ENCODE results near the gene VEGFC. TPM values are rescaled to one million over a fixed set of nuclear protein-coding genes. Genes with fewer than 3 reads are reported as not detected.

VEGFC gene
- polyA plus RNA-seq, 1 donor = 6.6 TPM

GRCh38 chr4:176784816-176785215, 7.9 kb downstream of the VEGFC start:
- Histone ChIP-seq H3K9me3 (ENCODE audit: control insufficient read depth, low read depth, low read length) (no peaks in the 10 kb centered on the region), H3K4me1 (ENCODE audit: control insufficient read depth, insufficient read depth, low read length) (no peaks in the 10 kb centered on the region), H3K27me3 (ENCODE audit: control insufficient read depth, insufficient read depth, low read length) (no peaks in the 10 kb centered on the region), H3K4me3 (ENCODE audit: low read length) (no peak overlapping the region), H3K27ac (ENCODE audit: low read length) (no peak overlapping the region), H3K36me3 (ENCODE audit: control insufficient read depth, insufficient read depth, low read length) (no peaks in the 10 kb centered on the region)
- DNase-seq = no peak
- WGBS (ENCODE audit: insufficient coverage, low lambda C conversion rate) = no CpG with 5 or more reads among the region's 2 CpGs

- Histone ChIP-seq H3K27me3 (ENCODE audit: control insufficient read depth, insufficient read depth, low read length) (no peaks in the 10 kb centered on the region), H3K27ac (ENCODE audit: low read length) (no peak overlapping the region), H3K4me3 (ENCODE audit: low read length) (no peak overlapping the region), H3K4me1 (ENCODE audit: control insufficient read depth, insufficient read depth, low read length) (no peaks in the 10 kb centered on the region), H3K9me3 (ENCODE audit: control insufficient read depth, low read depth, low read length) (no peaks in the 10 kb centered on the region), H3K36me3 (ENCODE audit: control insufficient read depth, insufficient read depth, low read length) (no peaks in the 10 kb centered on the region)
- no peak for DNase-seq
- WGBS (ENCODE audit: insufficient coverage, low lambda C conversion rate) = no CpG with 5 or more reads among the region's 2 CpGs
These were observed 9.9 kb downstream of the VEGFC start for GRCh38 chr4:176782794-176783193.

- WGBS (ENCODE audit: insufficient coverage, low lambda C conversion rate) = 86% methylated on average over 1 of the region's 5 CpGs
- H3K9me3 ChIP-seq (ENCODE audit: control insufficient read depth, low read depth, low read length) = no peaks in the 10 kb centered on the region
- no peaks in the 10 kb centered on the region for H3K36me3 ChIP-seq (ENCODE audit: control insufficient read depth, insufficient read depth, low read length)
- H3K4me3 ChIP-seq (ENCODE audit: low read length) = no peak overlapping the region
- no peaks in the 10 kb centered on the region for H3K4me1 ChIP-seq (ENCODE audit: control insufficient read depth, insufficient read depth, low read length)
- H3K27me3 ChIP-seq (ENCODE audit: control insufficient read depth, insufficient read depth, low read length) = no peaks in the 10 kb centered on the region
- H3K27ac ChIP-seq (ENCODE audit: low read length) = no peak overlapping the region
- DNase-seq = no peak
These were observed 10.5 kb downstream of the VEGFC start for GRCh38 chr4:176782191-176782590.

- Histone ChIP-seq H3K9me3 (ENCODE audit: control insufficient read depth, low read depth, low read length) (no peaks in the 10 kb centered on the region), H3K4me3 (ENCODE audit: low read length) (no peak overlapping the region), H3K4me1 (ENCODE audit: control insufficient read depth, insufficient read depth, low read length) (no peaks in the 10 kb centered on the region), H3K36me3 (ENCODE audit: control insufficient read depth, insufficient read depth, low read length) (no peaks in the 10 kb centered on the region), H3K27ac (ENCODE audit: low read length) (no peak overlapping the region), H3K27me3 (ENCODE audit: control insufficient read depth, insufficient read depth, low read length) (no peaks in the 10 kb centered on the region)
- 0% methylated on average over 1 of the region's 4 CpGs for WGBS (ENCODE audit: insufficient coverage, low lambda C conversion rate)
- no peak for DNase-seq
These were observed 11.0 kb downstream of the VEGFC start for GRCh38 chr4:176781739-176782100.

- H3K4me1 ChIP-seq (ENCODE audit: control insufficient read depth, insufficient read depth, low read length) = no peaks in the 10 kb centered on the region
- no peak for DNase-seq
- no peaks in the 10 kb centered on the region for H3K27me3 ChIP-seq (ENCODE audit: control insufficient read depth, insufficient read depth, low read length)
- H3K9me3 ChIP-seq (ENCODE audit: control insufficient read depth, low read depth, low read length) = no peaks in the 10 kb centered on the region
- H3K27ac ChIP-seq (ENCODE audit: low read length) = no peak overlapping the region
- WGBS (ENCODE audit: insufficient coverage, low lambda C conversion rate) = 100% methylated on average over 1 of the region's 1 CpG
- H3K4me3 ChIP-seq (ENCODE audit: low read length) = no peak overlapping the region
- no peaks in the 10 kb centered on the region for H3K36me3 ChIP-seq (ENCODE audit: control insufficient read depth, insufficient read depth, low read length)
These were observed 11.6 kb downstream of the VEGFC start for GRCh38 chr4:176780995-176781738.

- Histone ChIP-seq H3K4me3 (ENCODE audit: low read length) (no peak overlapping the region), H3K27me3 (ENCODE audit: control insufficient read depth, insufficient read depth, low read length) (no peaks in the 10 kb centered on the region), H3K4me1 (ENCODE audit: control insufficient read depth, insufficient read depth, low read length) (no peaks in the 10 kb centered on the region), H3K9me3 (ENCODE audit: control insufficient read depth, low read depth, low read length) (no peaks in the 10 kb centered on the region), H3K36me3 (ENCODE audit: control insufficient read depth, insufficient read depth, low read length) (no peaks in the 10 kb centered on the region), H3K27ac (ENCODE audit: low read length) (no peak overlapping the region)
- 69% methylated on average over 4 of the region's 4 CpGs for WGBS (ENCODE audit: insufficient coverage, low lambda C conversion rate)
- DNase-seq = no peak
These were observed 13.3 kb downstream of the VEGFC start for GRCh38 chr4:176779421-176779820.

- H3K27ac ChIP-seq (ENCODE audit: low read length) = no peak overlapping the region
- no peaks in the 10 kb centered on the region for H3K4me1 ChIP-seq (ENCODE audit: control insufficient read depth, insufficient read depth, low read length)
- no peak for DNase-seq
- no peak overlapping the region for H3K4me3 ChIP-seq (ENCODE audit: low read length)
- no peaks in the 10 kb centered on the region for H3K36me3 ChIP-seq (ENCODE audit: control insufficient read depth, insufficient read depth, low read length)
- no peaks in the 10 kb centered on the region for H3K9me3 ChIP-seq (ENCODE audit: control insufficient read depth, low read depth, low read length)
- H3K27me3 ChIP-seq (ENCODE audit: control insufficient read depth, insufficient read depth, low read length) = no peaks in the 10 kb centered on the region
- 57% methylated on average over 1 of the region's 4 CpGs for WGBS (ENCODE audit: insufficient coverage, low lambda C conversion rate)
These were observed 14.2 kb downstream of the VEGFC start for GRCh38 chr4:176778491-176778890.

- Histone ChIP-seq H3K27ac (ENCODE audit: low read length) (no peak overlapping the region), H3K27me3 (ENCODE audit: control insufficient read depth, insufficient read depth, low read length) (no peaks in the 10 kb centered on the region), H3K36me3 (ENCODE audit: control insufficient read depth, insufficient read depth, low read length) (no peaks in the 10 kb centered on the region), H3K4me3 (ENCODE audit: low read length) (no peak overlapping the region), H3K4me1 (ENCODE audit: control insufficient read depth, insufficient read depth, low read length) (no peaks in the 10 kb centered on the region), H3K9me3 (ENCODE audit: control insufficient read depth, low read depth, low read length) (no peaks in the 10 kb centered on the region)
- DNase-seq = no peak
- WGBS (ENCODE audit: insufficient coverage, low lambda C conversion rate) = 40% methylated on average over 2 of the region's 2 CpGs
These were observed 14.7 kb downstream of the VEGFC start for GRCh38 chr4:176778063-176778462.

GRCh38 chr4:176775338-176775737, 17.4 kb downstream of the VEGFC start:
- Histone ChIP-seq H3K4me1 (ENCODE audit: control insufficient read depth, insufficient read depth, low read length) (no peaks in the 10 kb centered on the region), H3K9me3 (ENCODE audit: control insufficient read depth, low read depth, low read length) (no peaks in the 10 kb centered on the region), H3K27me3 (ENCODE audit: control insufficient read depth, insufficient read depth, low read length) (no peaks in the 10 kb centered on the region), H3K36me3 (ENCODE audit: control insufficient read depth, insufficient read depth, low read length) (no peaks in the 10 kb centered on the region), H3K4me3 (ENCODE audit: low read length) (no peak overlapping the region), H3K27ac (ENCODE audit: low read length) (no peak overlapping the region)
- DNase-seq = no peak
- WGBS (ENCODE audit: insufficient coverage, low lambda C conversion rate) = no CpG with 5 or more reads among the region's 1 CpG

GRCh38 chr4:176774852-176775251, 17.9 kb downstream of the VEGFC start:
- H3K9me3 ChIP-seq (ENCODE audit: control insufficient read depth, low read depth, low read length) = no peaks in the 10 kb centered on the region
- no peak overlapping the region for H3K4me3 ChIP-seq (ENCODE audit: low read length)
- H3K36me3 ChIP-seq (ENCODE audit: control insufficient read depth, insufficient read depth, low read length) = no peaks in the 10 kb centered on the region
- DNase-seq = no peak
- no peaks in the 10 kb centered on the region for H3K27me3 ChIP-seq (ENCODE audit: control insufficient read depth, insufficient read depth, low read length)
- WGBS (ENCODE audit: insufficient coverage, low lambda C conversion rate) = no CpG with 5 or more reads among the region's 4 CpGs
- no peak overlapping the region for H3K27ac ChIP-seq (ENCODE audit: low read length)
- H3K4me1 ChIP-seq (ENCODE audit: control insufficient read depth, insufficient read depth, low read length) = no peaks in the 10 kb centered on the region

- H3K4me3 ChIP-seq (ENCODE audit: low read length) = no peak overlapping the region
- H3K27ac ChIP-seq (ENCODE audit: low read length) = no peak overlapping the region
- H3K4me1 ChIP-seq (ENCODE audit: control insufficient read depth, insufficient read depth, low read length) = no peaks in the 10 kb centered on the region
- H3K27me3 ChIP-seq (ENCODE audit: control insufficient read depth, insufficient read depth, low read length) = no peaks in the 10 kb centered on the region
- no peaks in the 10 kb centered on the region for H3K9me3 ChIP-seq (ENCODE audit: control insufficient read depth, low read depth, low read length)
- no peaks in the 10 kb centered on the region for H3K36me3 ChIP-seq (ENCODE audit: control insufficient read depth, insufficient read depth, low read length)
- no peak for DNase-seq
- WGBS (ENCODE audit: insufficient coverage, low lambda C conversion rate) = no CpG with 5 or more reads among the region's 2 CpGs
These were observed 23.2 kb downstream of the VEGFC start for GRCh38 chr4:176769514-176769913.

Data from large intestine (tissue), 3 donors.